Measurements from ENCODE around the gene AKNAD1.

- TF ChIP-seq CTCF (IDR thresholded peaks at IDR 0.05), result no peak
- TF ChIP-seq POLR2A (IDR thresholded peaks at IDR 0.05), result no peak
- no peak for TF ChIP-seq POLR2AphosphoS5 (IDR thresholded peaks at IDR 0.05)
Measured at GRCh38 chr1:108843390-108844137, 13.3 kb downstream of the AKNAD1 start.

All from breast epithelium (tissue), 3 donors.